Ovary (tissue), 9 donors: ENCODE measurements around the gene LPGAT1. TPM values are rescaled to one million over a fixed set of nuclear protein-coding genes. Genes with fewer than 3 reads are reported as not detected.

Source experiments
- DNase-seq, 5 donors: peaks; one replicate each; pipeline ENCODE4 v3.0.0-alpha.2; 2019 to 2020
- H3K27ac ChIP-seq, 2 donors: fragments of 200-600 bp; one replicate each; pipeline versions ENCODE4 v1.5.1 to v1.8.0; 2019 to 2022
- H3K27me3 ChIP-seq: fragments of 200-600 bp; one replicate; pipeline ENCODE4 v1.8.0; 2022
- H3K36me3 ChIP-seq: fragments of 200-600 bp; sonication (generic); one replicate; pipeline ENCODE4 v1.5.1; 2019
- H3K4me1 ChIP-seq: one replicate; pipeline ENCODE4 v1.8.1; 2013; ENCODE audit warnings: mild to moderate bottlenecking, moderate library complexity; ENCODE audit not compliant: insufficient read depth
- H3K4me3 ChIP-seq: fragments of 200-600 bp; sonication (generic); one replicate; pipeline ENCODE4 v1.5.1; 2017
- H3K9me3 ChIP-seq, 2 donors: fragments of 200-600 bp in 1 of 2; sonication (generic) in 1 of 2; one replicate each; pipeline versions ENCODE4 v1.5.1 to v1.8.1; 2013 to 2019; ENCODE audit warnings: mild to moderate bottlenecking in 1 of 2, moderate library complexity in 1 of 2
- EP300 ChIP-seq: sonication (generic); formaldehyde crosslinking; IDR thresholded peaks from one replicate; pipeline ENCODE4 v1.6.1; 2017; ENCODE audit warnings: antibody characterized with exemption
- POLR2A ChIP-seq: fragments of 450-650 bp; IDR thresholded peaks from one replicate; pipeline ENCODE4 v1.6.1; 2017; ENCODE audit warnings: antibody characterized with exemption, mild to moderate bottlenecking, moderate library complexity
- WGBS, 3 donors: extraction: QIAGEN DNeasy Blood & Tissue Kit in 1 of 3; methylation state at CpG; one replicate each; pipeline versions ENCODE4 v1.1.5 to v1.1.7; 2013 to 2017; 5-methylcytosine and 5-hydroxymethylcytosine counted together
- intact Hi-C, 4 donors: fragments of 100-400 bp; cut with DNase I; formaldehyde crosslinking; loops; one replicate each; pipeline versions ENCODE4 v1.11.0 to v1.15.1; 2022 to 2023
- polyA plus RNA-seq, 2 donors: library from polyadenylated mRNA; stranded (reverse); fragments of 200-250 nt in 1 of 2; fragments of 350-450 nt in 1 of 2; fragmentation: Illumina TruSeq in 1 of 2; extraction: RNeasy Lipid Tissue Mini Kit (QIAGEN cat#74804) in 1 of 2; gene quantifications; one replicate each; pipeline ENCODE4 v1.2.3, GENCODE V29; 2013 to 2014
- total RNA-seq, 7 donors: library from RNA; depleted of rRNA in 2 of 7; stranded (reverse); fragments of >200 nt in 2 of 7; fragmentation: NEBNext Ultra II Directional in 3 of 7; extraction: Animal tissue kit (Norgen Biotek cat#: 25700) in 3 of 7; gene quantifications; one replicate each; pipeline versions ENCODE4 v1.1.0 to v1.2.4, GENCODE V29; 2016 to 2023
- TF ChIP-seq, protein P1 (sequence below), 3 donors: fragments of 450-650 bp in 2 of 3; fragments of 200-600 bp in 1 of 3; IDR thresholded peaks; one replicate each; pipeline versions ENCODE4 v1.5.1 to v1.8.0; 2016 to 2022; ENCODE audit warnings: antibody characterized with exemption in 3 of 3, mild to moderate bottlenecking in 1 of 3
- donor health status: DM: no; HTN: no; CAD: no; lungs with moderate emphysema.
- donor health status: DM: no; HTN: no; CAD: no.
- donor health status: Bipolar disorder and iron deficiency.
- donor health status: DM: yes; HTN: yes; CAD: no.
- donor health status: DM: no; HTN: no; CAD: no.
- donor health status: DM: yes; HTN: yes; CAD: no.

The LPGAT1 gene
- total and polyA plus RNA-seq, 9 donors, result 6.3 to 32.7 (median 26.1) TPM

DNA sequence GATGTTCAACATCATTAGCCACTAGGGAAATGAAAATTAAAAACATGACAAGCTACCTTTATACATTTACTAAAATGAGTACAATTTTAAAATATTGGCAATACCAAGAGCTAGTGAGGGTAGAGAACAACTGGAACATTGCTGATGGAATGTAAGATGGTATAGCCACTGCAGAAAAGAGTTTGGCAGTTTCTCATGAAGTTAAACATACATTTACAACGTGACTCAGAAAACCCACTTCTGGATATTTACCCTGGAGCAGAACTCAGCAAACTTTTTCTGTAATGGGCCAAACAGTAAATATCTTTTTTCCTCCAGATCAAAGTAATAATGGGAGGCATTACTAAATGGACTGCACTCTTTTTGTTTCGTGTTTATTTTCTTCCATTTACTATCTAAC lies 22.1 kb downstream of the LPGAT1 start:
- Histone ChIP-seq H3K4me1 (no peaks in the 10 kb centered on the region), H3K4me3 (no peak overlapping the region), H3K27me3 (no peaks in the 10 kb centered on the region), H3K9me3 (no peaks in the 10 kb centered on the region), H3K36me3 (no peaks in the 10 kb centered on the region), H3K27ac (no peak overlapping the region)
- TF ChIP-seq EP300 (no peak), POLR2A (no peak)
- TF ChIP-seq, protein P1, sequence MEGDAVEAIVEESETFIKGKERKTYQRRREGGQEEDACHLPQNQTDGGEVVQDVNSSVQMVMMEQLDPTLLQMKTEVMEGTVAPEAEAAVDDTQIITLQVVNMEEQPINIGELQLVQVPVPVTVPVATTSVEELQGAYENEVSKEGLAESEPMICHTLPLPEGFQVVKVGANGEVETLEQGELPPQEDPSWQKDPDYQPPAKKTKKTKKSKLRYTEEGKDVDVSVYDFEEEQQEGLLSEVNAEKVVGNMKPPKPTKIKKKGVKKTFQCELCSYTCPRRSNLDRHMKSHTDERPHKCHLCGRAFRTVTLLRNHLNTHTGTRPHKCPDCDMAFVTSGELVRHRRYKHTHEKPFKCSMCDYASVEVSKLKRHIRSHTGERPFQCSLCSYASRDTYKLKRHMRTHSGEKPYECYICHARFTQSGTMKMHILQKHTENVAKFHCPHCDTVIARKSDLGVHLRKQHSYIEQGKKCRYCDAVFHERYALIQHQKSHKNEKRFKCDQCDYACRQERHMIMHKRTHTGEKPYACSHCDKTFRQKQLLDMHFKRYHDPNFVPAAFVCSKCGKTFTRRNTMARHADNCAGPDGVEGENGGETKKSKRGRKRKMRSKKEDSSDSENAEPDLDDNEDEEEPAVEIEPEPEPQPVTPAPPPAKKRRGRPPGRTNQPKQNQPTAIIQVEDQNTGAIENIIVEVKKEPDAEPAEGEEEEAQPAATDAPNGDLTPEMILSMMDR (IDR thresholded peaks at IDR 0.05), result no peak
- intact Hi-C loops, result no loop called here
- WGBS, 3 donors, result 86 to 91% (median 88%) methylated on average over 2 of the region's 2 CpGs
- no peak for DNase-seq

DNA sequence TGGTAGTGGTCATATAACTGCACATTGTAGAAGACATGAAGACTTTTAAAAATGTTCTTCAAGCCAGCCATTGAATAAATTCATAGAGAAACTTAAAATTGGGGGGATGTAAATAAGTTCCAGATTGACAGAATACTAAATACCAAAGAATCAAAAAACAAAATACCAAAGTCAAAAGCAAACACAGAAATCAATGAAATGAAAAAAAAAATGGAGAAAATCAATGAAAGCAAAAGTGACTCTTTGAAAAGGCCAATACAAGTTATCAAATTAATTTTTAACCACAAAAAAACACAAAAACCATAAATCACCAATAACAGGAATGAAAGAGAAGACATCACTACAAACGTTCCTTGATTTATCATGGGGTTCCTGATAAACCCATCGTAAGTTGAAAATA lies 25.6 kb downstream of the LPGAT1 start:
- Histone ChIP-seq H3K4me1 (no peaks in the 10 kb centered on the region), H3K27me3 (no peaks in the 10 kb centered on the region), H3K36me3 (no peaks in the 10 kb centered on the region), H3K9me3 (no peaks in the 10 kb centered on the region), H3K4me3 (no peak overlapping the region), H3K27ac (no peak overlapping the region)
- DNase-seq, result no peak
- TF ChIP-seq, protein P1 (IDR thresholded peaks at IDR 0.05), result no peak
- TF ChIP-seq POLR2A (no peak), EP300 (no peak)
- intact Hi-C loops, result no loop called here
- WGBS, 3 donors, result 68 to 87% (median 78%) methylated on average over 2 of the region's 2 CpGs

DNA sequence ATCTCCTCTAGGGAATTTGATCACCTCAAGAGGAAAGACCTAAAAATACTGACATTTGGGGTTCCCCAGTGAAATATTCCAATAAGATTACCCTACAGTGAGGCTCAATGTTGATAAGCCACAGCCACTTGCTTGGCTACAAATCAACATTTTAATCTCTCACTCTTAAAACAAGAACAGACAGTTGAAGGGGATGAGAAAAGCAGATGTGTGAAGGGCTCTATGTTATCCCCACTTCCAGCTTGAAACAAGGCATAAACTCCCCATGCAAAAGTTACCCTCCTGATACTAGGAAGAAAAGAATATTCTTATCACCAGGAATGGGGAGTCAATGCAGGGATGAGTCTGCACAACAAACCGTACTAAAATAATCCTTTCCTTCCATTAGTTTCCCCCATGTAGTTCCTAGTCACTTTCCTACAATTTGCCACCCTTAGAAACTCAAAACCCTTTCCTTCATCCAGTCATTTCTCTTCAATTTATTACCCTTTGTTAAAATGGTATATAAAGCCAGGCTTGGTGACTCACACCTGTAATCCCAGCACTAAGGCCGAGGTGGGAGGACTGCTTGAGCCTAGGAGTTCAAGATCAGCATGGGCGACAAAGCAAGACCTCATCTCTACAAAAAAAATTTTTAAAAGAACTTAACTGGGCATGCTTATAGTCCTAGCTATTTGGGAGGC lies 29.5 kb downstream of the LPGAT1 start:
- TF ChIP-seq, protein P1 (IDR thresholded peaks at IDR 0.05), result no peak
- TF ChIP-seq EP300 (no peak), POLR2A (no peak)
- Histone ChIP-seq H3K9me3 (no peaks in the 10 kb centered on the region), H3K4me3 (no peak overlapping the region), H3K27ac (no peak overlapping the region), H3K4me1 (no peaks in the 10 kb centered on the region), H3K27me3 (no peaks in the 10 kb centered on the region), H3K36me3 (no peaks in the 10 kb centered on the region)
- intact Hi-C loops, result no loop called here
- no peak for DNase-seq
- 92 to 97% (median 97%) methylated on average over 3 of the region's 3 CpGs for WGBS, 3 donors

DNA sequence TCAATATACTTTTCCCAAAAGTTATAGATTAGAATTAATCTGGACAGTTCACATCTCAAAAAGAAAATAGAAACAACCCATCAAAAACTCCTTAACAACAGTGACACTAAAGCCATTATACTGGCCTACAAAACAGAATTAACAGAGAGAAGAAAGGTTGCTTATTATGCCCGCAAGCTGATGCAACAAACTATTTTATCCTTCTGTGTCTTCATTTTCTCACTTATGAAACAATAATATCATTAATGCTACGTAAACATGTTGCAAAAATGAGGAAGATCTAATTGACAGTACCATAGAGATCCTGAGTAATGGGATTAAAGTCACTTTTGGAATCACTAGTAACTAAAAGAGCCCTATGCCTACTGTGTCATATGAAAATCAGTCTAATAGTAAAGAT lies 32.6 kb downstream of the LPGAT1 start:
- TF ChIP-seq EP300 (no peak), POLR2A (no peak)
- TF ChIP-seq, protein P1 (IDR thresholded peaks at IDR 0.05), result no peak
- 71 to 98% (median 73%) methylated on average over 2 of the region's 2 CpGs for WGBS, 3 donors
- H3K4me3 ChIP-seq, result no peak overlapping the region
- no peak for DNase-seq
- intact Hi-C loops, result no loop called here
- no peaks in the 10 kb centered on the region for H3K36me3 ChIP-seq
- H3K4me1 ChIP-seq, result no peaks in the 10 kb centered on the region
- no peak overlapping the region for H3K27ac ChIP-seq
- H3K9me3 ChIP-seq, result no peaks in the 10 kb centered on the region
- H3K27me3 ChIP-seq, result no peaks in the 10 kb centered on the region
